ENCODE measurements around the gene STXBP5L.
"Not testable (repeated sequence)": the region's sequence is repeated elsewhere in the genome, so short reads cannot be mapped to it uniquely, and the experiment has no call there.

Gene STXBP5L

GRCh38 chr3:121063628-121064027, 155.6 kb downstream of the STXBP5L start:
- no peak for DNase-seq

GRCh38 chr3:121064121-121064520, 156.1 kb downstream of the STXBP5L start:
- DNase-seq = no peak

GRCh38 chr3:121072133-121072532, 164.1 kb downstream of the STXBP5L start:
- DNase-seq = no peak

- DNase-seq = no peak
Measured at GRCh38 chr3:121073011-121073410, 165.0 kb downstream of the STXBP5L start.

- DNase-seq = no peak
Measured at GRCh38 chr3:121075191-121075590, 167.2 kb downstream of the STXBP5L start.

GRCh38 chr3:121078378-121079101, 170.5 kb downstream of the STXBP5L start:
- DNase-seq = not testable (repeated sequence)

- no peak for DNase-seq
Measured at GRCh38 chr3:121096953-121097352, 188.9 kb downstream of the STXBP5L start.

- not testable (repeated sequence) for DNase-seq
Measured at GRCh38 chr3:121111086-121111485, 203.1 kb downstream of the STXBP5L start.

GRCh38 chr3:121111914-121112612, 204.1 kb downstream of the STXBP5L start:
- no peak for DNase-seq

GRCh38 chr3:121126033-121126706, 218.2 kb downstream of the STXBP5L start:
- no peak for DNase-seq

- DNase-seq = no peak
Measured at GRCh38 chr3:121126707-121127035, 218.7 kb downstream of the STXBP5L start.

- peak in 1 of 2 experiments; percentile 62 for DNase-seq
Measured at GRCh38 chr3:121152573-121152972, 244.6 kb downstream of the STXBP5L start.

- no peak for DNase-seq
Measured at GRCh38 chr3:121153851-121154250, 245.8 kb downstream of the STXBP5L start.

- DNase-seq = peak in 1 of 2 experiments; percentile 55
Measured at GRCh38 chr3:121155028-121155427, 247.0 kb downstream of the STXBP5L start.

GRCh38 chr3:121165397-121165837, 257.4 kb downstream of the STXBP5L start:
- DNase-seq = no peak

GRCh38 chr3:121167374-121168139, 259.6 kb downstream of the STXBP5L start:
- no peak for DNase-seq

GRCh38 chr3:121175083-121175482, 267.1 kb downstream of the STXBP5L start:
- DNase-seq = no peak

GRCh38 chr3:121190626-121191025, 282.6 kb downstream of the STXBP5L start:
- not testable (repeated sequence) for DNase-seq

GRCh38 chr3:121202573-121202972, 294.6 kb downstream of the STXBP5L start:
- DNase-seq = no peak

GRCh38 chr3:121223116-121223515, 315.1 kb downstream of the STXBP5L start:
- no peak for DNase-seq

GRCh38 chr3:121228971-121229370, 321.0 kb downstream of the STXBP5L start:
- no peak for DNase-seq

- not testable (repeated sequence) for DNase-seq
Measured at GRCh38 chr3:121230194-121230593, 322.2 kb downstream of the STXBP5L start.

GRCh38 chr3:121231872-121232271, 323.9 kb downstream of the STXBP5L start:
- DNase-seq = no peak
